NCI-H526 treated with DMSO at 0.1 percent for 48 hours (cell line): ENCODE data around the gene SLC6A17.

Experiments used
- DNase-seq: peaks from one replicate; lab custom pipeline; 2025; lab: John Stamatoyannopoulos, UW

Gene SLC6A17

DNA sequence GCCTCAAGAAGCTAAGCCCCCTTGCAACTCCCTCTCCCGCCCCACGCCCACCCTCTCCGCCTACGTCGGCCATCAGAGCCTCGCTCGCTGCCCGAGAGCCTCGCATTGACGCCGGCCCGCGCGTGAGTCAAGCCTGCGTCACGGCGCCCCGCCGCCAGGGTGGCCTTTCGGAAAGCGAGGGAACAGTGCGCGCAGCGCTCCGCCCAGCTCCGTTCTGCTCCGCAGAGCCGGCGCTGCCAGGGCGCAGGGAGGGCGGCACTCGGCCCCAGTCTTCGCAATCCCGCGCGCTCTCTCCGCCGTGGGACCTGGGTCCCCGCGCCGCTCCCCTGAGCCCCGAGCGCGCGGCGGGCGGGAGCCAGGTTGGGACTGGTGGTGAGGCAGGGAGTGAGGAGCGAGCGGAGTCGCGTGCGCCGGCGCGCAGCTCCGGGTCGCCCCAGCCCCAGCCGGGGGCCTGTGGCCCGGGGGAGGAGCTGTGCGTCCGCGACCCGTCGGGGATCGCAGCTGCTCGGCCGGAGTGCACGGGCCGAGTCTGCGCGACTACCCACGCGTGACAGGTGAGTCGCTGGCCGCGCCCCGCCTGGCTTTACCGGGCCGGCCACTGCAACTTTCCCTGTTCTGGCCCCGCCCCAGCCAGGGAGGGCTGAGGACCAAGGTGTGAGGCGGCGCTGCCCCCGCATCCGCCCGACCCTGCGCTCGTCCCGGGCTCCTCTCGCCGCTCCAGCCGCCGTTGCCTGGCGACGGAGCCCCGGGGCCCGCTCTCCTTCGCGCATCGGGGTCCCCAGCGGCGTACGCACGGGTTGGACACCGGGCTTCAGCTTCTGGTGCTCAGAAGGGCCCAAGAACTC lies at the start of gene SLC6A17:
SLC6A17 (plus strand) TSS at position 165 of the 845 bp plus-strand sequence. CDS start 16,436 bp downstream, outside the sequence.
- DNase-seq = peak; percentile 37

DNA sequence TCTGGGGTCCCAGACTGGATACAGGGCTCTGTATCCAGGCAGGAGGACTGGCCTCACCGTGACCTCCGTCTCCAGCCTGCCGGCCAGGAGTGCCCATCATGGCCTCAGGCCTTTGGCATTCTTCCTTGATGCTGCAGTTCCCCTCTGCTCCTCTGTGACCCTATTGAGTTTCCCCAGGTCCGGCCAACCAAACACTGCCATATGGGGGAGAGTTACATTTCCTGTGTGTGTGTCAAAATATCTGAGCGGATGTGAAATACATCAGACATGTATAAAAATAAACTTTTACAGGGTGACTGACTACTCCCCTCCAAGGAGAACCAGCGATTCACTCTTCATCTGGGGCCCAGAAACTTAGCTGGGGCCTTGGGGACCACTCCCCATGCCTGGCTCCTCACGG lies 48.2 kb upstream of the SLC6A17 start:
- no peak for DNase-seq

DNA sequence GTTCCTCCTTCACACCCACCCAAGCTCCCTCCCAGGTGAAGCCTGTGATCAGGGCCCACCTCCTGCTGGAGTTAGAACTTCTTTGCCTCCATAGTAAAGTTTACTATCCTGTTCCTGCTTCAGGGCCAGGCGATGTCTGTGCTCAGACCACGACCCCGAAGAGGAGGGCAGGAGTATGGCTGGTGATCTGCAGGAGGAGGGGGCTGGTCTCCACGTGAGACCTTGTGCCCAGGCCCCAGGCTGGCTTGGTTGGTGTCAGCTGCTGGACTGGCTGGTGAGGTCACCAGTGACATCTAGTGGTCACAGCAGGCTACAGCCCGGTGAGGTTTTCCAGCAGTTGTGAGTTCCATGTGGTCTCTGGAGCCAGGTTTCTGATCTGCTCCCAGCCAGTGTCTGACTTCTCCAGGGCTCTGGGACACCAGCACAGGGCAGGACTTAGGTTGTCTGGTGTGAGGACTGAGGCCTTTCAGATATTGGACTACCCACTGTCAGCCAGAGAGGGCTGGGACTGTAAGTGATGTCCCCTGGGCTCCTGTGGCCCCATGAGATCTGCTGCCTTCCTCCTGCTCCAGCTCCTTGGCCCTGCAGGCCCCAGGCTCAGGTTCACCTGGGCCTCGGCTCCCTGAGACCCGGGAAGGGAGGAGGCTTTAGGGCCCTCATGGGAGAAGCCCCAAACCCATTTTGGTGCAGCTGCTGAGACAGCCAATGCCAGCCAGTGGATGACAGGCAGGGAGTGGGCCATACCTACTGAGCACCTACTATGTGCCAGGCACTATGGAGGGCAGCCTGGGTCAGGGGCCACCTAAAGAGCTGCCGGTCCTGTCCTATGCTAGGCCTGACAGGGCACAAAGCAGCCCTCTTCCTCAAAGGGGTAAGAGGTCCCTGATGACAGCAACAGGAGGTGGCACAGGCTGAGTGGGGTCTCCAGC lies 44.0 kb upstream of the SLC6A17 start:
- peak; percentile 47 for DNase-seq

DNA sequence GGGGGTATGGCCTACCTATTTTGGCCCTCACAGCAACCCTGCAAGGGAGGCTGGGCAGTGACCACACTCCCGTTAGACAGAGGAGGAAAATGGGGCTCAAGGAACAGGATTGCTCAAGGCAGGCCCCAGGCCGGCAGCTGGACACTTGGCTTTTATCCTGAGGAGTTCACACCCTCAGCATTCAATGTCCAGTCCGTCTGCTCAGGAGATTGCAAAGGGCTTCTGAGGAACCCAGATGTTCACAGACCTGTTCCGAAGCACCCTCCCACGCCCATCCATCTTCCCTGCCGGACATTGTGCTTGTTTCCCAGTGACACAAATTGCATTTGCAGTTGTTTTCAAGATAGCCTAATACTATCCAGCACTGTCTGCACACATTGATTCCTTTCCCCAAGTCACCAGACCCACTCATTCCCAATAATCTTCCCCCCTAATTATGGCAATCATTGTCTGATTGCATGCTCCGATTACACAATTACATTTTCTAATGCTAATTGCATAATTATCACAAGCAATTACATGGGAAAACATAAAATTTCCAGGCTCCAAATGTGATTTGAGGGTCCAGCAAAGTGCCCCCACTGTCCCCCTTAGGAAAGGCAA lies 42.3 kb upstream of the SLC6A17 start:
- no peak for DNase-seq

DNA sequence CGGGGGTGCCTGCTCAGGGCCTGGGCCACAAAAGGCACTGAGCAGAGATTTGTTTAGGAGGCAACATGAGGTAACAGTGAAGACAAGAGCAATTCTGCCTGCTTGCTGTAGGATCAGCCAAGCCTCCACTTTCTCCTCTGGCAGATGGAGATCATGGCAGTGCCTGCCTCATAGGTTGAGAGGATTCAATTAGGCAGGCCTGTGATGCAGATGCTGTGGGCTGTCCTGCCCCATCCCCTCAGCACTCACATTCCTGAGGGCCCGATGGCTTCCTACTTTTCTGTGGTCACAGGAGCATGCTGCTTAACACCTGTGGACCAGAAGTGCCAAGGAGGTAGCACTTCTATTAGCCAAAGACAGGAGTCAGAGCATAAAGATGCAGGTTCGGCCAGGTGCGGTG lies 39.2 kb upstream of the SLC6A17 start:
- DNase-seq = no peak

DNA sequence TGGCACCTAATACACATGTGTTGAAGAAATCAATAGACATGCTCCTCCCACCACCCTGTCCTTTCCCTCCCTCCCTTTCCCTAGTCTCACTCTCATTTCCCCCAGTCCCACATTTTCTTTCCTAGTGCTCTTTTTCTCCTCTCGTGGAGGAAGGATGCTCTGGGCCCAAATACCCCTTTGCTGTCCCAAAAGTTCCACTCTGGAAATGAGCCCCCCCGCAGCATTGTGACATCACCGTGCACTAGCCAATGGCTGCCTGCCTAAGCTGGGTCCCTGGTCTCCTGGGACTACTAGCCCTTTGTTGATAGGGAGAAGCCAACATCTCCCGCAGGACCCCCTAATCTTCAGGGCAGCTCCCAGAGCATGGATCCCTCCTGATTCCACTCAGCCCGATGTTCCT lies 38.2 kb upstream of the SLC6A17 start, which contains the start of gene UBL4B:
UBL4B (plus strand) TSS at position 301 of the 400 bp plus-strand sequence; CDS start at position 393, 92 bp downstream.
- DNase-seq = no peak

DNA sequence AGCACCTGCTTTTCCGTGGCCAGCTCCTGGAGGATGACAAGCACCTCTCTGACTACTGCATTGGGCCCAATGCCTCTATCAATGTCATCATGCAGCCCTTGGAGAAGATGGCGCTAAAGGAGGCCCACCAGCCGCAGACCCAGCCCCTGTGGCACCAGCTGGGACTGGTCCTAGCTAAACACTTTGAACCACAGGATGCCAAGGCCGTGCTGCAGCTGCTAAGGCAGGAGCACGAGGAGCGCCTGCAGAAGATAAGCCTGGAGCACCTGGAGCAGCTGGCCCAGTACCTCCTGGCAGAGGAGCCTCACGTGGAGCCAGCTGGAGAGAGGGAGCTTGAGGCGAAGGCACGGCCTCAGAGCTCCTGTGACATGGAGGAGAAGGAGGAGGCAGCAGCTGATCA lies 37.6 kb upstream of the SLC6A17 start:
- no peak for DNase-seq

DNA sequence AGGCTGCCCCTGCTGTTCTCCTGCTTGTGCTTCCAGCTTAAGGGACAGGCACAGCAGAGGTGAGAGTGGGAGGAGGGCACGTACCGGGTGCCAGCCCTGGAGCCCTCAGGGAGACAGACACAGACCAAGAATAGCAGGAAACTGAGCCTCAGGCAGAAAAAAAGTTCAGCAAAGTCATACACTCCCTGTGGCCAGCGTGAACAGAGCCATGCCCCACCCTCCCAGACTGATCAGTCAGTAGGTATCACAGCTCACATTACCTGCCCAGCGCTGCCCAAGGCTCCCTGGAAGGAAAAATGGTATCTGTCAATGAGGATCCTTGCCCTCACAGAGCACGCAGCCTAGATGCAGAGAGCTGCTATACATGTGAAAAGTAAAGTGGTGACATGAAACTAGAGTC lies 36.7 kb upstream of the SLC6A17 start:
- DNase-seq = no peak

DNA sequence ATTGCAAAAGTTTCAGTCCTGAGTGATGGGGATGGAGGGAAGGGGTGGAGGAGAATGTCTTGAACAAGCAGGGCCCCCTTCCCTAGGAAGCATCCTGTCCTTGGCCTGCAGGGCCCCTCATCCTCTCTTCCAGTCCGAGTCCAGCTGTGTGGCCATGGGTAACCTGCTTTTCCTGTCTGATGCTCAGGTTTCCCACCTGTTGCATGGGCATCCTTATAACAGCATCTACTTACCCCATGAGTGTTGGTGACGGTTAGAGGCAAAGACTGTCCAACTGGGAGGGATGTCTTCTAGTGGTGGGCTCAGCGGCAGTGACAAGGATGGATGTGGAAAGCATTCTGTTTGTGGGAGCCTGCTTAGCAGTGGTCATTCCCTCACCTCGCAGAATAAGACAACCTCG lies 36.1 kb upstream of the SLC6A17 start:
- DNase-seq = no peak

DNA sequence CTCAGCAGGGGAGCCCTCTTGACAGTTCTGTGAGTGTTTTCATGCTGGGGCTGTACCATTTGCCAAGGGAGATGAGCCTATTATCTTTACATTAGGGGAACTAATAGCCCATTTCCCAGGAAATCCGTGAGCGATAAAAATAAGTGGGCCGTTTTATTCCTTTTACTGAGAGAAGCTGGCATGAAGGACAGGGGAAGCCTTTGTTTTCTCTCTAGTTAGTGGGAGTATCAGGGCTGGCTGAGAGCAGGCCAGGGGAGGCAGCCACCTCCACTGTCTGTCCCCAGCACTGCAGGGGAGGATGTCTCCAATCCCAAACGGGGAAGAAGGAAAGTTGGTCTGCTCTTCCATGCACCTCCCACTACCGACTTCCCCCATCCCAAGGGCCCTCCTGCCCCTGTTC lies 35.5 kb upstream of the SLC6A17 start:
- DNase-seq = no peak

DNA sequence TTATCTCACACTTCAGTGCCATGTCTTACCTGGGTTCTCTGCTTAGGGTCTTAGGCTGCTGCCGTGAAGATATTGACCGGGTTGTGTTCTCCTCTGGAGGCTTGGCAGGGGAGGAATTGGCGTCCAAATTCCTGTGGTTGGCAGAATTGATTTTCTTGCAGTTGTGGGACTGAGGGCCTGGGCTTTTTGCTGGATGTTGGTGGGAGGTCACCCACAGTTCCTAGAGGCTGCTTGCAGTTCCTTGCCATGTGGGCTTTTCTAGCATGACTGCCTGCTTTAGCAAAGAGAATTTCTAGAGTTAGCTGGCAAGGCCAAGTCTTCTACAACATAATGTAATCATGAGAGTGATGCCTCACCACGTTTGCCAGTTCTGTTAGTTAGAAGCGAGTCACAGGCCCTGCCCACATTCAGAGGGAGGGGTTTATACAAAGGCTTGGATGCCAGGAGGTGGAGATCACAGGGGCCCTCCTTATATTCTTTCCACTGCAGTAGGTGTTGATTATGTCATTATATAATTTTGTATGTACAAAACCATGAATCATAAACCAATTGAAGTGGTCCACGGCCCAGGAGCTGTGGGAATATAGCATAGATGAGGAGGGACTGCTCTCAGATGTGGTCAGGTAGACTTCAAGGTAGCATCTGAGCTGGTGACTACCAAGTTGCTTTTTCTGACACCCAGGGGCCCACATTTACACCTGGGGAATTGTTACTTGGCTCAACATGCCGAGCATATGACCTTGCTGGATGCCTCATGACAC lies 31.5 kb upstream of the SLC6A17 start:
- DNase-seq = no peak

DNA sequence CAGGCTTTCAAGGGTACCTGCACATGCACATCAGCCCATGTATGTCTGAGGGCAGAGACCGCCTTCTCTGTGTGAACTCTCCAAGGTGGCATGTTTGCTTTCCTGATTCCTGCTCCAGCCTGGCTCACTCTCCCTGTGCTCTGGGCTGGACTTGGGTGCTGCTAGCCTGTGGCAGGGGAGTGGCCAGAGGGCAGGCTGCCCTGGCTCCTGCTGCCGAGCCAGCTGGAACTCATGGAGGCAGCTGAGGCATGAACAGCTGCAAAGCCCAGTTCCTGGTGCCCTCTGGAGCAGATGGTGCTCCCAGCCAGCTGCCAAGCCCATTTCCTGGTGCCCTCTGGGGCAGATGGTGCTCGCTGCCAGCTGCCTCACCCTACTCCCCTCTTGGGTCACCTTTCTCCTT lies 30.5 kb upstream of the SLC6A17 start:
- DNase-seq = no peak

DNA sequence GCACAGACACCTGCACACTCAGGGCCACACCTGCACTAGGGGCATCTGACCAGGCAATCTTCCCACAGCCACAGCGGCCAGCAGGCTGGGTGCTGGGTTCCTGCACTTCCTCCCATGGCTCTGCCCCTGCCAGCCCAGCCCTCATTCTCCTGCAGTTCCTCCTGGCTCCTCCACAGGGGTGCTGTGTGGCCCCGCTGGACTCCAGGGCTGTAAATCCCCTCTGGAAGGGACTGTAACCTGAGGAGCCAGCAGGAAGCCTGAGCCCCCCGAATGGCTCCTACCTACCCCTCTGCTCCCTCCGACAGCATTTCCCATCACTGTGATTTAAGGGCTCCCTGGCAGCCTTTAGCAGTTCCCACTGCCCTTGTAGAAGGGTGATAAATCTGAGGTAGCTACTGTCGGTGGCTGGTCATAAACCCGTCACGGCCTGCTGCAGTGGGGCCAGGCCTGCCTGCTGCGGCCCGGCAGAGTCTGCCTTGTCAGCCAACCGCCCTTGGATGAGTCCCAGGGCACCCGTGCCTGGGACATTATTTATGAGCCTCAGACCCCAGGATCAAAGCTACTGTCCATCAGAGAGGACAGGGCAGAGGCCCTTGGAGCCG lies 29.2 kb upstream of the SLC6A17 start:
- no peak for DNase-seq

DNA sequence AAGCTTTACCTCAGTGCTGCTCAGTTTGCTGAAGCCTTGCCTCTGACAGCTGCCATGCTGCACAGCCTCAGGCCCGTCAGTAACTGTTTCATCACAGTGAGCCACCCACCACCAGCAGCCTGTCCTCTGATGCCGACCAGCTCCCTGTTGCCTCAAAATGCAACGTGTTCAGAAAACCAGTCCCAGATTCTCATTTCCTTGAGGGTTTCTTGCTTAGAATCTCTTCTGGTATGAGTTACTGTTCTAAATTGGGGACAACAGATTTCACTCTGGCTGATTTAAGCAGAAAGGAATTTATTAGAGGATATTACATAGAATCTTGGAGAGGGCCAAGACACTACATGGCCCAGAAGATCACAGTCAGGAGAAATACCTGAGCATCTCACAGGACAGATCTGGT lies 27.1 kb upstream of the SLC6A17 start:
- DNase-seq = no peak

DNA sequence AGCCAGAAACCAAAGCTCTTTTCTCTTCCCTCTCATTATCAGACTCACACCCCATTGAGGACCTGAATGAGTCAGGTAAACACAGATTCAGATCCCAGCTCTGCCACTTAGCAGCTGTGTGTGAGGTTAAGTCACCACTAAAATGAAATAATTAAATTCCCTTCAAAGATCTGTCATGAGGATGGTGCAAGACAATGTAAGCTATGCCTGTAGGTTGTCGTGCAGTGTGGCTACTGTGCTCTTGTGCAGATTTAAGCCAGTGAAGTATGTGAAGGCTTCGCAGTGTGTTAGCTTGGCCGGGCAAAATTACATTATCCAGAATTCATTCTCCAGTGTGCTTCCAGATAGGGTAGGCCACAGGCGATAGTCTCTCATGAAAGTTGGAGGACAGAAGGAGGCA lies 24.5 kb upstream of the SLC6A17 start:
- no peak for DNase-seq

DNA sequence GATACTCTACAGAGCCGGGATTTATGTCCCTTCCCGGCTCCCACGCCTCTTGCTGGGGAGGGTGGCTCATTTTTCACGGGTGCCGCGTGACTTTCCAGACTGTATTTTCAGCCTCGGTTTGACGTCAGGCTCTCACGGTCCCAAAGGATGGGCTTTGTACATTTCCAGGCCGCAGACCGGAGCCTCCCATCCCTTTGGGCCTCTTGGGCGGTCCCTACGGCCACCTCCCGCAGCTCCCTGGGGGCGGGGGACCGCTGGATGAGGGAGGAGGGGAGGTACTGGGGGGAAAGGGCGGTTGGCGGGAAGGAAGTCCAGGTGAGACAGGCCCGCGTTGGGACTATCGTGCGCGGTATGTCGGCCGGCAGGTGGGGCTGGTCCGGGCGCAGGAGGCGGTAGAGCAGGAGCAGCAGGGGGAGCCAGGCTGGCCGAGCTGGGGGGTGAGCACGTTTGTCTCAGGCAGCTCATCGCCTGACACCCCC lies 20.1 kb upstream of the SLC6A17 start:
- no peak for DNase-seq

DNA sequence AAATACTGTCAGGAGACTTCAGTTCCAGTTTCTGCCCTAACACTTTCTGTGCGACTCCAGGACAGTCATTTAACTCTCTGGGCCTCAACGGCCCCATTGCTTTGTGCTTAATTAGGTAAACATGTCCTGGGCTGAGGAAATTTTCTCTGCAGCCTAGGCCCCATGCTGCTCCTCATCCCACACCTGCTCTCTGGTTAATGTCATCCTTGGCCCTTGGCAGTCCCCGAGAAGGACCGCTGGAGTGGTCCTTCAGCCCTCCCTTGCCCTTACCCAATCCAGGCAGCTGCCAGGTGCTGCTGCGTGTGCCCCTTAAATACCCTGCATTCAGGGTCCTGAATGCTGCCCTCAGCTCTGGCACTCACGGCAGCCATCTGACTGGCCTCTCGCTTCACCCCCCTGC lies 19.3 kb upstream of the SLC6A17 start:
- DNase-seq = no peak

DNA sequence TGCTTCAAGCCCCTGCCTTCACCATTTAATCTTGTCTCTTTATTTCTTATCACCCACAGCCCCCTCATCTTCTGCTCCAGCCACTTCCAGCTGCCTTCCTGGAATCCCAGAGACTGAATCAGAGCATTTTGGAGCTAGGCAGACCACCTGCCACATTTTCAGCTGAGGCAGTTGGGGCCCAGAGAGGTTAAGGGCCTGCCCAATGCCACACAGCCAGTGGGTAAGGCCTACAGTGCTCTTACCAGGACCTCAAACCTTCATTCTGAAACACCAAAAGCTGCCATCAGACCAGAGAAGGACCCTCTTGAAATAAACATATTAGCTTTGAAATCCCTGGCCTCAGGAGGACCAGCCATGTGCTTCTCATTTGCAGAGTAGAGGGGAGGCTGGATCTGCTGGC lies 17.6 kb upstream of the SLC6A17 start:
- DNase-seq = no peak

DNA sequence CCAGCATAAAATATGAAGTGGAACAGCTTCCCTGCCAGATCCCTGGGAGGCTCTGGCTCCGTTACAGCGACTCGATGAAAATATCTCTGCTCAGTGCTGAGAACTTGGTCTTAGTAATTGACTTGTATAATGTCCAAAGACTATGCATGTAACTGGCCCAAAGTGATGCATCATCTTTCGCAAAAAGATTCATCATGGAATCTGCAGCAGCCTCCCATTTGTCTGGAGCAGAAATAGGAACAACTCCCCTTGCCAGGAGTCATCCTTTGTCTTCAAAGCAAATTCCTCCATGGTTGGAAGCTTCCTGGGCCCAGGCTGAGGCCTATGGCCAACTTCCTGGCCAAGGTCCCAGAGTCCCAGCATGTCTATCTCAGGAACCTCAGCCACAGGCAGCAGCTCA lies 16.9 kb upstream of the SLC6A17 start:
- no peak for DNase-seq

DNA sequence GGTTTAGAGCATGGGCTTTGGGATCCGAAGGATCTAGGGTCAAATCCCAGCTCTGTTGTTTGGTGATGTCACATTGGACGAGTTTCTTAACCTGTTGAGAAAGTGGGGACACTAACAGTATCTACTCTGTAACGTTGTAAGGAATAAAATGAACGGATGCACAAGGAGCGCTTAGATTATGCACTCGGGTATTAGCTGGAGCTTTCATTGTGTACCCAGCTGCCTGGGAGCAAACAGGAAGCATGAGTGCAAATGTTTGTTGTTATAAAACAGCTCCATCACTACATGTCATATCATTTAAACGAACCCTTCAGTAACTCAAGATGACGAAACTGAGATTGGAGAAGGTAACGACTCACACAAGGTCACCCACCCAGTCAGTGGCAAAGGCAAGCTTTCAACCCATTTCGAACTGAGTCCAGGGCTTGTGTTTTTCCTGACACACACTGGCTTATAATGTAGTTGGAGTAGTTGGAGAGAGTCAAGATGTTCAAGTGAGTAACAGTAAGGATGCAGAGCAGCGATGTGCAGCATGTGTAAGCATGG lies 16.2 kb upstream of the SLC6A17 start:
- DNase-seq = no peak

DNA sequence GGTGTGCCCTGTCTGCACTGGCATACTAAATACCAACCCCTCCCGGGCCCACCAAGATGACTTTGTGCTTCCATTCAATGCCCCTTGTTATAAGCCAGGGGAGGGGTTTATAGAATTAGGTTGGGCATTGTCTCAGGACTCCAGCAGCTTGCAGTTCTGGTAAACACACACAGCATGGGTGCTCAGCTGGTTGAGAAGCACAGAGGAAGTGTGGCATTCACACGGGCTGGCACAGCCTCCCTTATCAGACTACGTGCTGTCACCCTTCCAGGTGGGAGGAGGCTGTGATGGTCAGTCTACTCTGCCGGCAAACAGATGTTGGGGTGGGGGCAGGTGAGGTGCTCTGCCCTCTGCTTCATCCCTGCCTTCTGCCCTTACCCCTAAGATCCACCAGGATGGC lies 15.0 kb upstream of the SLC6A17 start:
- no peak for DNase-seq
